GM19328 (cell line): ENCODE measurements around the gene BPIFA2.

Experiments used
- ATAC-seq: cut with Tn5 transposase; IDR thresholded peaks from one replicate; pipeline ENCODE4 v1.9.1; 2021; ENCODE audit warnings: mild to moderate bottlenecking, moderate library complexity; ENCODE audit not compliant: unreplicated experiment

BPIFA2 gene

DNA sequence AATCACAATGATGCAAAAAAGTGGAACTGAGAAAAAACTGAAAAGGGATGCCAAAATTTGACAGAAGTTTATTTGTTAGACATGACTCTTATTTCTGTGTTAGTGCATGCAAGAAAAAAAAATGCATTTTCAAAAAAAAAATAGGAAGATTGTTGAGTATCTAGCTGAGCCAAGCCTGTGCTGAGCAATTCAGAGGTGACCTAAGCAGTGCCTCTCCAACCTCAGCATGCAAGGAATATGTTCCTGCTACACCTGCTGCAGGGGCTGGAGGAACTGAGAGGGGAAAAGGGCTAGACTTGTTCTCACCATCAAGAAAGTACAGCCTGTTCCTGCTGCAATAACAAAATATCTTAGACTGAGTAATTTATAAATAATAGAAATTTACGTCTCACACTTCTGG, 24.0 kb downstream of the BPIFA2 start:
- ATAC-seq: no peak

DNA sequence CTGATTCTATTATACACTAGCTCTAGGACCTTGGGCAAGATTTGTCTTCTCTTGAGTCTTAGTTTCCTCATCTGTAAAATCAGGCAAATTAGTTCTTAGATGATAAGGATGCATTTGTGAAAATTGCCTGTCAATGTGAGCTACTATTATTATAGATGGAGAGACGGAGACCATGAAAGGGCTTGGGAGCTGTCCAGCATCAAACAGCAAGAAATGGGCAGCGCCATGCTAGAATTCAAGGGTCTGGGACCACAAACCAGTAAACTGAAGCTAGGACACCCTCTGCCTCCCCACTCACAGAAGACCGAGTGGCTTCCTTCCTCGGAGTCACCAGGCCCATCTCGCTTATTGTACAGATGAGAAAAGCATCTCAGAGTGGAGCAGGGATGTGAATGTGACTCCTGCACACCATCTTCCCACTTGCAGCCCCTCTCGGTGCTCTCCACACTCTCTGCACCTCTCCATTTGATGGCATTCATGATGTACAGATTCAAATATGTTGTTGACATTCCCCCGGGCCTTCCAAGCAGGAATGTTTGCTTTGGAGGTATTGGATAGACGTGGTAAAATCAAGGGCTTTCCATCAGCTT, 25.0 kb downstream of the BPIFA2 start:
- no peak for ATAC-seq

DNA sequence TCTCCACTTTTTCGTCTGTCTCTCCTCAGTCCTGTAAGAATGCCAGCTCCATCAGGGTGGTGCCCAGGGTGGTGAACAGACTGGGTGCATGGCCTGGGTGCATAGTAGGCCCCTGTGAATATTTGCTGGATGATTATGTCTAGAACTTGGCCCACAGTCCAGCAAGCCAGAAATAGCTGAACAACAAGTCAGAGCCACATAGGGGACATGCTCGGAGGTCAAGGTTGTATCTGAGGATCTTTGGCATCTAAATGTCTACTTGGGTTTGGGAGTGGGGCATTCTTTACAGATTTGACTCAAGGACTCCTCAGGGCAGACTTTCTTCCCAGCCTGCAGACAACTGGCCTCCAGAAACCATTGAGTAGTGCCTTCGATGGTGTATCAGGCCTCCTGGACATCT, 31.1 kb downstream of the BPIFA2 start:
- no peak for ATAC-seq

DNA sequence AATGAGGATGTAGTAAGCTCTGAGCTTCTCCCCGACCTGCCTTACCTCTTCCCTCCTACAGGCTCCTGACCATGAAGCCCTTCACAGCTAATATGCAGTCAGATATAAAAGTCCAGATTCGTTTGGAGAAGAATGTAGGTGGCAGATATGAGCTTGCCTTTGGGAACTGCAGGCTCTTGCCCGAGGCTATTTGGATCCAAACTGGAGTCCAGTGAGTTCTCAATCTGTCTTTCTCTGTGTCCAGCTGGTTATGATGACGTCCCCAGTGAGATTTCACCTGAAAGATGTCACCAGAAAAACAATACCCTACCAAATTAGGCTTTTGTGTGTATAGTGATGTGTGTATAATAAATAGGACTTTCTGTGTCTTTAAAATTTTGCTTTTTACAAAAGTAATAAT, 34.5 kb downstream of the BPIFA2 start:
- no peak for ATAC-seq

DNA sequence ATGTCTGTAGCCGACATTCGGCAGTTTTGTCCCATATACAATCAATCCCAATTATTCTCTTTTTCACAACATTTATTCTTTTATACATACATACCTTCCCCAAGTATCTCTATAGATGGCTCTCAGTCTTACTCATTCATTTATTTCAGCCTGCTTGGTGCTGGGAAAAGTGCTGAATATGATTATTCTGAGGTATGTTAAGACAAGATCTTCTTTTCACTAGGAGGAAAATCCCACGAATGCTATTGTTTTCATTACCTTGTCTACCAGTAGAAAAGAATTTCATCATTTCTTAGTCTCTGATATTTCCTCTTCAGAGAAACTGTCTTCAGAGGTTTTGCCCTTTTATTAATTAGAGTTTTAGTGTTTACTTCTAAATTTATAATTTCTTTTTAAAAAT, 35.5 kb downstream of the BPIFA2 start:
- no peak for ATAC-seq

DNA sequence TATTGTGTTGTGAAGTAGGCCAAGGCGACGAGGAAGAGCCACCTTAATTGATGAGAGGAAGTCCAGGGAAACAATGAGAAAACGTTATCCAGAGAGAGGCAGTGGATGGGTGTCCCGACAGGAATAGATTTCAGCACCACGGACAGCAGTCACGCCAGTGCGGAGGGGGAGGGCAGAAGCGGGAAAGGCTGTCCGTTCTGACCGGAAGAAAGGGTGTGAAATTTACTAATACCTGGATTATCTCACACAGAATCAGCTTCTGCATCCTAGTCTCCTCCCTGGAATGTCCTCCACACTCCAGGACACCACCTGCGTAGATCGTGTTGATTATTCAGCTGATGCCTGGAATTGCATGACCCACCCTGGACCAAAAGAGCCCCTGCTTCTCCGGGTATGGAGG, 41.8 kb downstream of the BPIFA2 start:
- no peak for ATAC-seq

DNA sequence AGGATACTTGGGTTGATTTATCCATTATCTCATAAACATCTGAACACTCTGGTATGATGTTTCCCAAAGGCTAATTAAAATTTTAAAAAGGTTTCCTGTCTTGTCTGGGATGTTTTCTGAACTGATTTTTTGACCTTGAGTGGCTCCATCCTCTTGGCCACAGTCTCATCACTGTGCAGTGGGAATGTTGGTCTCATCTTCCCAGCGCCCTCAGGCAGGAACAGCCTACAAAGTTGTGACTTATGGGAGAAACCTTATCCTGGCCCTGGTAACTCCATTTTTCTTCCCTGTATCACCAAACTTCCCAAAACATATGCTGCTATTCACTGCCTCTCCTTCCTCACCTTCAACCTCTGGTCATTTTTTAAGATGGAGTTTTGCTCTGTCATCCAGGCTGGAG, 42.4 kb downstream of the BPIFA2 start:
- no peak for ATAC-seq

DNA sequence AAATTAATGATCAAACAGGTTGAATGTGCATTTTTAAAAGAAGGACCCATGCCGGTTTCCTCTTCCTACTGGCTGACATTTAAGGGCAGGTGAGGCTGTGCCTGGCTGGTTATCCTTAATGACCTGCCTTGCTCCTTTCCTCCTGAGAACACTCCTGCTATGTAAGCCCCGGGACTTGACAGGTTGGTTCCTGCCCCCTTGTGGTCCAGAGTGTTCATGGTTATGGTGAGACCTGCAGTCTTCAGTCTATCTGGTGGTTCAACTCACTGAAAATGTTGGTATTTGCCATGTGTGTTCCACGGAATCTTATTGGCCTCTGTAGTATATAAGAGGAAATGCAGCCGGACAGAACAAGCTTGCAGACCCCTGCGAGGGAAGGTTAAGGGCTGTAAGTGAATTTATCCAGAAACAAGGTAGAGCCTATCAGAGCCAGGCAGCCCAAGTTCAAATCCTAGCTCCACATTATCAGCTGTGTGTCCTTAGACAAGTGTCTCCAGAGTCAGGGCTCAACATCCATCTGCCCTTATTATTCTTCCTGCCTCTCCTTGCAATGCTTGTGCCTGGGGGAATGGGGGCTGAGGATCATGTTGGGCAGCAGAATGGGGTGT, 44.0 kb downstream of the BPIFA2 start:
- ATAC-seq: no peak

DNA sequence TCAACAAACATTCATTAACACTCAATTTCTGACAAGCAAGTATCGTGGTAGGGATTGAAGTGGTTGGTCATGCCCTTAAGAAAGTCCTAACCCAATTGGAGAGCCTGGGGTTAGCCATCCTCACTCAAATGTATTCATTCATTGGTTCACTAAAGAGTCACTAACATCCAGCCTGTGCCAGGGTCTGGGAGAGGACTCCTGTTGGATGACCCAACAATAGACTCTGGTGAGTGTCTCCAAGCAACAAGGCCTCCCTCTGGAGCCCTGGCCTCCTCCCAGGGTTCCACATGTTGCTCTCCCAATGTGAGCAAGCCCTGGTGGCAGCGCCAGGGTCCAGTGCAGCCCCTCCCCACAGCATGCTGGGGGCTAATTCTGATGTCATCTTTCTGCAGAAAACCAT, 49.1 kb downstream of the BPIFA2 start, which contains the start of gene BPIFA3:
Gene BPIFA3 (plus strand): TSS at position 301 of the 400 bp plus-strand sequence. CDS start 185 bp downstream, outside the sequence.
- no peak for ATAC-seq

DNA sequence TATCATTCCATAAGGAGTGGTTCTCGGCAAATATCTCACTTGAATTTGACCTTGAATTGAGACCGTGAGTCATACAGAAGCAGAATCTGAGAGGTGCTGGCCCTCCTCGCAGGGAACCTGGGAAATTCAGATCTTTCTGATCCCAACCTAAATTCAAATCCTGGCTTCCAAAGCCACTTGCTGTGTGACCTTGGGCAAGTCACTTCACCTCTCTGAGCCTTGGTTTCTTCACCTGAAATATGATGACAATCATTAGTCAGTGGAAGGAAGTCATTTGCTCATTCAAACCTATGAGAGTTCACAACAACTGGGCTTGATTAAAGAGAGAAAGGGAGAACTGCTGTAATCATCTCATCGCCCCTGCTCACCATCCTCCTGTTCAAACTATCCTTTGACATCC, 56.4 kb downstream of the BPIFA2 start:
- ATAC-seq: no peak

DNA sequence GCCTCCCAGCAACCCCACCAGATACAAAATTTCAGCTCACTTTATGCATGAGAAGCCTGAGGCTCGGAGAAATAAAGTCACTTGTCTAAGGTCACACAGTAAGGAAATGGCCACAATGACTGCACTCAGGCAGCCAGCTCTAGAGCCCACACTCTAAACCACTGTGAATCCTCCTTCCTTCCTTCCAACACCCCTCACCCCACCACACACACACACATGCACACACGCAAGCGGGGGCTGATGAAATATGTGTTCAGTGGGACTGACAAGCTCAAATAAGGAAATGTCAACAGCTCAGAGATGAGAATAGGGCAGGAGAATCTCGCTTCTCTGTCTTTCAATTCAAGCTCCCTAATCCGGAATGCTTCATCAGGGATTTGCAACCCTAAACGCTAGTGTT, 61.9 kb downstream of the BPIFA2 start:
- no peak for ATAC-seq
